ENCODE measurements around the gene LTBP3.

DNA sequence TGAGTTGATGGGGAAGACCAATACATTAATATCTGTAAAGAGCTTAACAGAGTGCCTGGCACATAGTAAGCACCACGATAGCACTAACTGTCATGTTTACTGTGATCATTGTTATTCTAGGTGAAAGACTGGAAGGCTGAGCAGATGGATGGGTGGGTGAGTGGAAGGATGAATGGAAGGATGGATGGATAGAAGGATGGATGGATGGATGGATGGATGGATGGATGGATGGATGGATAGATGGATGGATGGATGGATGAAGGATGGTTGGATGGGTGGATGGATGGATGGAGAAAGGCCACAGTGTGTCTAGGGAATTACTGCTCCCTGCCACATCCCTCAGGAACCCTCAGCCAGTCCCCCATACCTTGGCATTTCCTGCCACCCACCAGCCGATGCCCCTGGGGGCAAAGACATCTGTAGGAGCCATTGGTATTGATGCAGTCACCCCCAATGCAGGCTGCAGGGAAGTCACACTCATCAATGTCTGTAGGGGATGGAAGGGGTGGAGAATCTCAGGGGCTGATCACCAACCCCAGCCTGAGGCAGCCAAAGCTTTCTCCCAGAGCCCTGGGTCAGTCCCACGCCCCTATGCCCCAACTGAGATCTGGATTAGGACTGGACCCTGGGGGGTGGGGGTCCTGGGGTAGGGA, 15.3 kb downstream of the LTBP3 start:
- TF ChIP-seq POLR2A (IDR thresholded peaks at IDR 0.05; ENCODE audit: low read depth, low read length) = no peak
- no peak for TF ChIP-seq TAF1 (IDR thresholded peaks at IDR 0.05; ENCODE audit: borderline replicate concordance, low read depth, low read length)

Data from GM12892 (cell line).